H9 (cell line): ENCODE results near the gene AQP3. TPM values are rescaled to one million over a fixed set of nuclear protein-coding genes. Genes with fewer than 3 reads are reported as not detected.
"Not testable (repeated sequence)": the region's sequence is repeated elsewhere in the genome, so short reads cannot be mapped to it uniquely, and the experiment has no call there.

Experiments
- DNase-seq: peaks from one replicate; pipeline ENCODE4 v3.0.0-alpha.2; 2017
- H2AFZ ChIP-seq: one replicate; pipeline ENCODE4 v1.6.1; 2013; ENCODE audit warnings: mild to moderate bottlenecking, low read length, control low read depth, moderate library complexity
- H2AK5ac ChIP-seq: 2 replicates; pipeline ENCODE4 v1.6.1; 2013; ENCODE audit warnings: low read length, control low read depth, mixed read lengths; ENCODE audit not compliant: insufficient read length
- H2BK120ac ChIP-seq: one replicate; pipeline ENCODE4 v1.6.1; 2013; ENCODE audit warnings: low read depth, mild to moderate bottlenecking, low read length, control low read depth, inconsistent platforms; ENCODE audit not compliant: poor library complexity, severe bottlenecking
- H2BK12ac ChIP-seq: 2 replicates; pipeline ENCODE4 v1.6.1; 2013; ENCODE audit warnings: low read length, control low read depth, mixed read lengths, low read depth; ENCODE audit not compliant: insufficient read length
- H2BK15ac ChIP-seq: 2 replicates; pipeline ENCODE4 v1.6.1; 2013; ENCODE audit warnings: low read depth, low read length, control low read depth
- H2BK20ac ChIP-seq: one replicate; pipeline ENCODE4 v1.6.1; 2013; ENCODE audit warnings: low read depth, mild to moderate bottlenecking, low read length, control low read depth, inconsistent platforms; ENCODE audit not compliant: poor library complexity, severe bottlenecking
- H2BK5ac ChIP-seq: 2 replicates; pipeline ENCODE4 v1.6.1; 2013; ENCODE audit warnings: low read length, control low read depth, mixed read lengths; ENCODE audit not compliant: insufficient read length
- H3K14ac ChIP-seq: 2 replicates; pipeline ENCODE4 v1.6.1; 2013; ENCODE audit warnings: low read length, control low read depth; ENCODE audit not compliant: insufficient read depth
- H3K18ac ChIP-seq: 2 replicates; pipeline ENCODE4 v1.6.1; 2013; ENCODE audit warnings: low read depth, mild to moderate bottlenecking, mixed read lengths, low read length, control low read depth; ENCODE audit not compliant: insufficient read length
- H3K23ac ChIP-seq: 2 replicates; pipeline ENCODE4 v1.6.1; 2013; ENCODE audit warnings: low read length, control low read depth, mixed read lengths, low read depth; ENCODE audit not compliant: insufficient read length
- H3K23me2 ChIP-seq: 2 replicates; pipeline ENCODE4 v1.6.1; 2013; ENCODE audit warnings: low read depth, mild to moderate bottlenecking, mixed read lengths, low read length, control low read depth; ENCODE audit not compliant: insufficient read length, poor library complexity, severe bottlenecking
- H3K27ac ChIP-seq: 2 replicates; pipeline ENCODE4 v1.5.1; 2013; ENCODE audit warnings: low read length, control low read depth, mixed read lengths, low read depth; ENCODE audit not compliant: insufficient read length
- H3K27me3 ChIP-seq: 2 replicates; pipeline ENCODE4 v1.6.1; 2013; ENCODE audit warnings: low read length, control low read depth, inconsistent platforms; ENCODE audit not compliant: insufficient read depth
- H3K4ac ChIP-seq: 2 replicates; pipeline ENCODE4 v1.6.1; 2013; ENCODE audit warnings: low read depth, mild to moderate bottlenecking, control low read depth, inconsistent platforms, low read length, moderate library complexity
- H3K4me1 ChIP-seq: 2 replicates; pipeline ENCODE4 v1.6.1; 2013; ENCODE audit warnings: low read length, control low read depth, inconsistent platforms; ENCODE audit not compliant: insufficient read depth
- H3K4me2 ChIP-seq: 2 replicates; pipeline ENCODE4 v1.6.1; 2013; ENCODE audit warnings: low read length, control low read depth, mixed read lengths; ENCODE audit not compliant: insufficient read length, insufficient read depth
- H3K56ac ChIP-seq: 2 replicates; pipeline ENCODE4 v1.6.1; 2013; ENCODE audit warnings: low read depth, mild to moderate bottlenecking, mixed read lengths, low read length, control low read depth; ENCODE audit not compliant: insufficient read length
- H3K79me1 ChIP-seq: 2 replicates; pipeline ENCODE4 v1.6.1; 2013; ENCODE audit warnings: low read depth, mild to moderate bottlenecking, moderate library complexity, low read length, control low read depth, inconsistent platforms; ENCODE audit not compliant: insufficient read depth, poor library complexity, severe bottlenecking
- H3K79me2 ChIP-seq: 2 replicates; pipeline ENCODE4 v1.6.1; 2013; ENCODE audit warnings: low read length, control low read depth, inconsistent platforms; ENCODE audit not compliant: insufficient read depth
- H3K9ac ChIP-seq: 2 replicates; pipeline ENCODE4 v1.6.1; 2013; ENCODE audit warnings: low read length, control low read depth, mixed read lengths; ENCODE audit not compliant: insufficient read length; ENCODE audit errors: extremely low read depth
- H3K9me3 ChIP-seq: one replicate; pipeline ENCODE4 v1.6.1; 2013; ENCODE audit warnings: low read depth, low read length, inconsistent platforms; ENCODE audit not compliant: control insufficient read depth
- H3T11ph ChIP-seq: one replicate; pipeline ENCODE4 v1.6.1; 2013; ENCODE audit warnings: mild to moderate bottlenecking, low read length, control low read depth, inconsistent platforms
- H4K20me1 ChIP-seq: one replicate; pipeline ENCODE4 v1.6.1; 2013; ENCODE audit not compliant: control insufficient read depth, insufficient read length, insufficient read depth
- H4K5ac ChIP-seq: 2 replicates; pipeline ENCODE4 v1.6.1; 2013; ENCODE audit warnings: low read depth, mild to moderate bottlenecking, mixed read lengths, low read length, control low read depth; ENCODE audit not compliant: insufficient read length
- H4K8ac ChIP-seq: replicated peaks from 2 replicates; pipeline ENCODE4 v1.6.1; 2013; ENCODE audit warnings: low read length, control low read depth, mixed read lengths, low read depth; ENCODE audit not compliant: insufficient read length
- H4K91ac ChIP-seq: 2 replicates; pipeline ENCODE4 v1.6.1; 2013; ENCODE audit warnings: low read depth, mild to moderate bottlenecking, moderate library complexity, mixed read lengths, low read length, control low read depth; ENCODE audit not compliant: insufficient read length
- H3K27ac Mint-ChIP-seq, 3 experiments: 2 replicates in 2 of 3; 3 replicates in 1 of 3; pipeline ENCODE4 v1.8.0; 2020 to 2021; ENCODE audit warnings: mixed read lengths in 3 of 3, mild to moderate bottlenecking in 1 of 3, moderate library complexity in 1 of 3
- H3K27me3 Mint-ChIP-seq: 2 replicates; pipeline ENCODE4 v1.8.0; 2021; ENCODE audit warnings: low read depth, mild to moderate bottlenecking, moderate library complexity, mixed read lengths
- H3K36me3 Mint-ChIP-seq, 3 experiments: 2 replicates in 2 of 3; 3 replicates in 1 of 3; pipeline ENCODE4 v1.8.0; 2020 to 2021; ENCODE audit warnings: low read depth in 3 of 3, mixed read lengths in 3 of 3; ENCODE audit not compliant: insufficient read depth in 1 of 3
- H3K4me1 Mint-ChIP-seq, 2 experiments: 2 replicates each; pipeline ENCODE4 v1.8.0; 2020; ENCODE audit warnings: mixed read lengths in 2 of 2
- H3K4me3 Mint-ChIP-seq, 2 experiments: 2 replicates in 1 of 2; 3 replicates in 1 of 2; pipeline ENCODE4 v1.8.0; 2020 to 2021; ENCODE audit warnings: mild to moderate bottlenecking in 2 of 2, mixed read lengths in 2 of 2, moderate library complexity in 1 of 2
- H3K9me3 Mint-ChIP-seq, 2 experiments: 2 replicates in 1 of 2; 3 replicates in 1 of 2; pipeline ENCODE4 v1.8.0; 2020; ENCODE audit warnings: mild to moderate bottlenecking in 2 of 2, mixed read lengths in 2 of 2, moderate library complexity in 1 of 2
- WGBS: extraction: QIAGEN DNeasy Blood & Tissue Kit; methylation state at CpG from one replicate; pipeline ENCODE4 v1.1.7; 2013; ENCODE audit warnings: missing lambda C conversion rate, low lambda C conversion rate, mixed read lengths; ENCODE audit not compliant: insufficient read length; ENCODE audit errors: extremely low coverage; 5-methylcytosine and 5-hydroxymethylcytosine counted together
- total RNA-seq: library from RNA; stranded (reverse); gene quantifications from 2 replicates; pipeline ENCODE4 v1.2.1, GENCODE V29; 2021

Gene AQP3
- total RNA-seq, 1 experiment from 2014 or later: 1.6 TPM

DNA sequence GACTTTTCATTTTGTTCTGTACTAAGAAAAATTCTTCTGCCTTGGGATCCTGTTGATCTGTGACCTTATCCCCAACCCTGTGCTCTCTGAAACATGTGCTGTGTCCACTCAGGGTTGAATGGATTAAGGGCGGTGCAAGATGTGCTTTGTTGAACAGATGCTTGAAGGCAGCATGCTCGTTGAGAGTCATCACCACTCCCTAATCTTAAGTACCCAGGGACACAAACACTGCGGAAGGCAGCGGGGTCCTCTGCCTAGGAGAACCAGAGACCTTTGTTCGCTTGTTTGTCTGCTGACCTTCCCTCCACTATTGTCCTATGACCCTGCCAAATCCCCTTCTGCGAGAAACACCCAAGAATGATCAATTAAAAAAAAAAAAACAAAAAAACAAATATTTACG lies 23.4 kb downstream of the AQP3 start:
- not testable (repeated sequence) for H4K20me1 ChIP-seq, H3K4me1 ChIP-seq, H3T11ph ChIP-seq, H3K4me1 Mint-ChIP-seq, H3K27me3 Mint-ChIP-seq, H3K36me3 Mint-ChIP-seq, H2BK15ac ChIP-seq, H3K4me2 ChIP-seq, H4K5ac ChIP-seq, DNase-seq, H3K9ac ChIP-seq, H3K9me3 ChIP-seq, H3K23me2 ChIP-seq, H3K56ac ChIP-seq, H3K27ac Mint-ChIP-seq, H3K27ac ChIP-seq, H2AK5ac ChIP-seq, H3K79me2 ChIP-seq, H2BK120ac ChIP-seq, H4K91ac ChIP-seq, H3K79me1 ChIP-seq, H3K4me3 Mint-ChIP-seq, H3K9me3 Mint-ChIP-seq, H3K27me3 ChIP-seq, H4K8ac ChIP-seq, H2BK5ac ChIP-seq, H2BK20ac ChIP-seq, H2BK12ac ChIP-seq, H3K14ac ChIP-seq, H3K18ac ChIP-seq, H3K4ac ChIP-seq, H3K23ac ChIP-seq, H2AFZ ChIP-seq
- no CpG with 5 or more reads among the region's 7 CpGs for WGBS
